H1 (cell line): Measurements from ENCODE around the gene DPF3. TPM values are rescaled to one million over a fixed set of nuclear protein-coding genes. Genes with fewer than 3 reads are reported as not detected.

Experiments used
- CTCF ChIA-PET: fragments of 300-600 bp; sonication (Branson Sonifier 250); formaldehyde crosslinking; loops from one replicate; lab custom pipeline; 2021; ENCODE audit not compliant: partially characterized antibody; lab: Charles Lee
- POLR2A ChIA-PET: fragments of 300-600 bp; sonication (Branson Sonifier 250); formaldehyde crosslinking; loops from one replicate; lab custom pipeline; 2021; ENCODE audit warnings: inconsistent platforms; ENCODE audit not compliant: partially characterized antibody; lab: Charles Lee
- DNase-seq, 2 experiments: peaks; one replicate each; pipeline versions ENCODE4 v3.0.0 to v3.0.0-alpha.2; 2010 to 2022; ENCODE audit warnings: low spot score in 2 of 2, low read depth in 1 of 2, mixed read lengths in 1 of 2
- FAIRE-seq: peaks from 2 replicates; lab custom pipeline; 2011; peaks lifted over from hg19 to GRCh38; lab: Jason Lieb, UNC
- H2AFZ ChIP-seq: 2 replicates; pipeline ENCODE4 v1.8.1; 2012; ENCODE audit warnings: low read length, inconsistent platforms
- H2AK5ac ChIP-seq: 2 replicates; pipeline ENCODE4 v1.6.1; 2013; ENCODE audit warnings: low read depth, low read length
- H2BK120ac ChIP-seq: replicated peaks from 2 replicates; pipeline ENCODE3; 2013; ENCODE audit warnings: low read depth, low read length, inconsistent platforms
- H2BK12ac ChIP-seq: 2 replicates; pipeline ENCODE4 v1.6.1; 2013; ENCODE audit warnings: low read depth, low read length
- H2BK15ac ChIP-seq: 2 replicates; pipeline ENCODE4 v1.6.1; 2013; ENCODE audit warnings: low read length
- H2BK20ac ChIP-seq: 2 replicates; pipeline ENCODE4 v1.6.1; 2013; ENCODE audit warnings: low read length
- H2BK5ac ChIP-seq: 2 replicates; pipeline ENCODE4 v1.6.1; 2013; ENCODE audit warnings: low read depth, low read length
- H3K14ac ChIP-seq: 2 replicates; pipeline ENCODE4 v1.6.1; 2013; ENCODE audit warnings: inconsistent platforms; ENCODE audit not compliant: insufficient read length
- H3K18ac ChIP-seq: 2 replicates; pipeline ENCODE4 v1.6.1; 2013; ENCODE audit warnings: low read length; ENCODE audit errors: extremely low read depth
- H3K23ac ChIP-seq: 2 replicates; pipeline ENCODE4 v1.6.1; 2013; ENCODE audit warnings: inconsistent platforms; ENCODE audit not compliant: insufficient read length
- H3K23me2 ChIP-seq: 2 replicates; pipeline ENCODE4 v1.6.1; 2013; ENCODE audit warnings: low read depth, low read length
- H3K27ac ChIP-seq: 2 replicates; pipeline ENCODE4 v1.6.1; 2011; ENCODE audit warnings: low read depth, low read length, inconsistent platforms
- H3K27me3 ChIP-seq, 4 experiments: replicated peaks in 1 of 4; 1 replicate in 1 of 4; 2 replicates in 3 of 4; pipeline versions ENCODE4 v1.6.1 to v1.8.1; 2011 to 2013; ENCODE audit warnings: low read length in 3 of 4, mild to moderate bottlenecking in 3 of 4, inconsistent platforms in 2 of 4, mixed read lengths in 2 of 4, moderate library complexity in 1 of 4; ENCODE audit not compliant: control insufficient read depth in 3 of 4, insufficient read depth in 3 of 4; ENCODE audit errors: extremely low read depth in 1 of 4
- H3K36me3 ChIP-seq, 4 experiments: 2 replicates each; pipeline versions ENCODE4 v1.6.1 to v1.8.1; 2011 to 2013; ENCODE audit warnings: mild to moderate bottlenecking in 4 of 4, low read length in 3 of 4, moderate library complexity in 2 of 4, control low read depth in 1 of 4, inconsistent platforms in 1 of 4; ENCODE audit not compliant: insufficient read depth in 4 of 4, control insufficient read depth in 2 of 4
- H3K4ac ChIP-seq: replicated peaks from 2 replicates; pipeline ENCODE3; 2013; ENCODE audit warnings: low read length, low read depth, mixed read lengths, inconsistent platforms; ENCODE audit not compliant: insufficient read length
- H3K4me1 ChIP-seq, 4 experiments: replicated peaks in 1 of 4; 1 replicate in 1 of 4; 2 replicates in 3 of 4; pipeline versions ENCODE4 v1.6.1 to v1.8.1; 2011 to 2013; ENCODE audit warnings: low read length in 3 of 4, inconsistent platforms in 2 of 4, mixed read lengths in 1 of 4; ENCODE audit not compliant: insufficient read depth in 4 of 4, control insufficient read depth in 3 of 4
- H3K4me2 ChIP-seq, 2 experiments: 2 replicates each; pipeline versions ENCODE4 v1.6.1 to v1.8.1; 2011 to 2013; ENCODE audit warnings: low read depth in 2 of 2, low read length in 2 of 2, control low read depth in 1 of 2, inconsistent platforms in 1 of 2, mild to moderate bottlenecking in 1 of 2; ENCODE audit not compliant: insufficient read depth in 1 of 2
- H3K4me3 ChIP-seq, 4 experiments: fragments of 200-600, 300-600 bp in 1 of 4; sonication (generic), shearing (Covaris generic), sonication (Bioruptor Twin) in 1 of 4; 2 replicates each; pipeline versions ENCODE4 v1.5.1 to v1.8.1; 2011 to 2016; ENCODE audit warnings: low read length in 4 of 4, low read depth in 3 of 4, control low read depth in 2 of 4, inconsistent platforms in 2 of 4, mild to moderate bottlenecking in 2 of 4, mixed read lengths in 1 of 4, moderate library complexity in 1 of 4; ENCODE audit not compliant: insufficient read depth in 2 of 4; ENCODE audit errors: extremely low read depth in 1 of 4
- H3K56ac ChIP-seq: replicated peaks from 2 replicates; pipeline ENCODE3; 2013; ENCODE audit warnings: low read depth, mild to moderate bottlenecking, mixed read lengths, low read length, inconsistent platforms; ENCODE audit not compliant: insufficient read length
- H3K79me1 ChIP-seq: 2 replicates; pipeline ENCODE4 v1.6.1; 2013; ENCODE audit warnings: low read depth, low read length, control low read depth
- H3K79me2 ChIP-seq, 2 experiments: 2 replicates each; pipeline versions ENCODE4 v1.6.1 to v1.8.1; 2012 to 2013; ENCODE audit warnings: low read length in 2 of 2, mild to moderate bottlenecking in 2 of 2, inconsistent platforms in 1 of 2; ENCODE audit not compliant: insufficient read depth in 2 of 2, control insufficient read depth in 1 of 2
- H3K9ac ChIP-seq, 4 experiments: replicated peaks in 1 of 4; 1 replicate in 1 of 4; 2 replicates in 3 of 4; pipeline versions ENCODE4 v1.6.1 to v1.8.1; 2011 to 2013; ENCODE audit warnings: low read depth in 3 of 4, low read length in 3 of 4, control low read depth in 2 of 4, mild to moderate bottlenecking in 2 of 4, moderate library complexity in 2 of 4, inconsistent platforms in 1 of 4; ENCODE audit errors: extremely low read depth in 1 of 4
- H3K9me3 ChIP-seq, 2 experiments: 2 replicates each; pipeline versions ENCODE4 v1.6.1 to v1.8.1; 2012 to 2013; ENCODE audit warnings: mild to moderate bottlenecking in 2 of 2, moderate library complexity in 2 of 2, control low read depth in 1 of 2, inconsistent platforms in 1 of 2, low read depth in 1 of 2, low read length in 1 of 2, mixed read lengths in 1 of 2; ENCODE audit not compliant: insufficient read depth in 2 of 2
- H4K20me1 ChIP-seq, 2 experiments: replicated peaks in 1 of 2; 2 replicates each; pipeline versions ENCODE3 to v1.8.1; 2011 to 2013; ENCODE audit warnings: inconsistent platforms in 2 of 2, low read length in 2 of 2, mild to moderate bottlenecking in 1 of 2; ENCODE audit not compliant: insufficient read depth in 2 of 2, control insufficient read depth in 1 of 2
- H4K5ac ChIP-seq: 2 replicates; pipeline ENCODE4 v1.6.1; 2013; ENCODE audit warnings: low read length, low read depth, mixed read lengths, inconsistent platforms; ENCODE audit not compliant: insufficient read length
- H4K8ac ChIP-seq: 2 replicates; pipeline ENCODE4 v1.8.0; 2013; ENCODE audit warnings: mild to moderate bottlenecking, moderate library complexity, low read length, inconsistent platforms; ENCODE audit not compliant: insufficient read depth; ENCODE audit errors: extremely low read depth
- H4K91ac ChIP-seq: replicated peaks from 2 replicates; pipeline ENCODE3; 2013; ENCODE audit warnings: low read length, mixed read lengths, inconsistent platforms; ENCODE audit not compliant: insufficient read length
- NRF1 ChIP-seq: IDR thresholded peaks from 2 replicates; pipeline ENCODE4 v1.6.1; 2011; ENCODE audit warnings: mild to moderate bottlenecking, low read depth, low read length, improper control_type of control experiment
- WGBS, 2 experiments: shearing (Covaris generic) in 1 of 2; methylation state at CpG; one replicate each; pipeline versions ENCODE4 v1.1.6 to v1.1.7; 2013 to 2015; ENCODE audit warnings: low lambda C conversion rate in 2 of 2, mixed read lengths in 2 of 2, inconsistent platforms in 1 of 2, low coverage in 1 of 2, missing lambda C conversion rate in 1 of 2; ENCODE audit not compliant: insufficient replicate concordance in 2 of 2, insufficient coverage in 1 of 2, insufficient read length in 1 of 2; ENCODE audit errors: extremely low coverage in 1 of 2, missing lambda C conversion rate in 1 of 2; 5-methylcytosine and 5-hydroxymethylcytosine counted together
- polyA plus RNA-seq, 7 experiments: library from polyadenylated mRNA; depleted of rRNA in 3 of 7; stranded (reverse) in 5 of 7; unstranded in 2 of 7; fragments of >200 nt in 5 of 7; fragments of 200-250 nt in 2 of 7; gene quantifications; 1 replicate in 5 of 7; 2 replicates in 1 of 7; 4 replicates in 1 of 7; pipeline versions ENCODE4 v1.2.1 to v1.2.3, GENCODE V29; 2011 to 2013; ENCODE audit warnings: missing spikeins in 2 of 7, mixed read lengths in 2 of 7
- total RNA-seq: library from RNA; stranded (reverse); fragmentation: NEBNext Ultra II Directional; extraction: Animal tissue kit (Norgen Biotek cat#: 25700); gene quantifications from 2 replicates; pipeline ENCODE4 v1.2.1, GENCODE V29; 2021
- TF ChIP-seq, protein P1 (sequence below): IDR thresholded peaks from 2 replicates; pipeline ENCODE4 v1.6.1; 2012; ENCODE audit warnings: inconsistent platforms

Gene DPF3
- total and polyA plus RNA-seq, 2 of the 8 experiments (the other 6 are each of a cell fraction or from before 2014, with no cell fraction given): 0.19 TPM; not detected in 1

DNA sequence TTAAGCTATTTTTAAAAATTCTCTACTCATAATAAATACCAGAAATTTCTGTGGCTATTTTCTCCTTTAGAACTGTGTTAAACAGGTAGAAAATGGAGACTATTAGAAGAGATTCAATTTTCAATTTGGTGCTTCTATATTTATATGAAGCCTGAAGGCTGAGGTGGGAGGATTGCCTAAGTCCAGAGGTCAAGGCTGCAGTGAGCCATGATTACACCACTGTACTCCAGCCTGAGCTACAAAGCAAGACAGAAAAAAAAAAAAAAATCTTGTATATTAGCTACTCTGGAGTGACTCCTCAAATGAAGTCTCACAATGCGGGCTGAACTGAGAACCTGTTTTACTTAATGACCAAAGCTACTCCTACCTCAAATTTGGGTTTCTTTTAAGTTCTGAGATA is 9.8 kb upstream of the DPF3 start:
- Histone ChIP-seq H3K56ac (no peak overlapping the region), H3K4ac (no peak overlapping the region), H3K9ac (no peak overlapping the region), H4K5ac (no peak overlapping the region), H3K18ac (no peak overlapping the region), H2BK15ac (no peak overlapping the region), H3K4me2 (no peak overlapping the region), H3K23me2 (no peaks in the 10 kb centered on the region), H4K91ac (no peak overlapping the region), H2BK20ac (no peak overlapping the region), H2BK12ac (no peak overlapping the region), H3K79me2 (no peaks in the 10 kb centered on the region), H2AK5ac (no peak overlapping the region), H2BK120ac (no peak overlapping the region), H2AFZ (no peak overlapping the region), H3K14ac (no peak overlapping the region), H3K9me3 (no peaks in the 10 kb centered on the region), H3K4me3 (no peak overlapping the region), H4K8ac (no peak overlapping the region), H3K23ac (no peak overlapping the region), H3K4me1 (peaks cover 0 to 11% (median 0%) of the 10 kb centered on the region in 4 experiments; a peak in 3 of 7 replicates), H4K20me1 (no peaks in the 10 kb centered on the region), H3K36me3 (no peaks in the 10 kb centered on the region), H3K79me1 (no peaks in the 10 kb centered on the region), H3K27me3 (no peaks in the 10 kb centered on the region), H2BK5ac (no peak overlapping the region), H3K27ac (no peak overlapping the region)
- POLR2A ChIA-PET: no interaction called here
- no peak for TF ChIP-seq NRF1
- TF ChIP-seq, protein P1, sequence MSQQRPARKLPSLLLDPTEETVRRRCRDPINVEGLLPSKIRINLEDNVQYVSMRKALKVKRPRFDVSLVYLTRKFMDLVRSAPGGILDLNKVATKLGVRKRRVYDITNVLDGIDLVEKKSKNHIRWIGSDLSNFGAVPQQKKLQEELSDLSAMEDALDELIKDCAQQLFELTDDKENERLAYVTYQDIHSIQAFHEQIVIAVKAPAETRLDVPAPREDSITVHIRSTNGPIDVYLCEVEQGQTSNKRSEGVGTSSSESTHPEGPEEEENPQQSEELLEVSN: no peak
- FAIRE-seq: no peak
- DNase-seq: no peak
- CTCF ChIA-PET: interaction anchor here (0.9 to 5.6 kb wide), 36 partner anchors 10 to 450 kb away, joined by 3 to 113 read pairs (median 4); partner anchors contain the start of gene DPF3
- 45% methylated on average over 1 of the region's 1 CpG; no CpG with 5 or more reads in 1 of the 2 experiments for WGBS, 2 experiments
